Esophagus squamous epithelium (tissue), 5 donors: ENCODE results near the gene DUSP23. TPM values are rescaled to one million over a fixed set of nuclear protein-coding genes. Genes with fewer than 3 reads are reported as not detected.

Experiments used
- DNase-seq: peaks from one replicate; lab custom pipeline; 2025; lab: John Stamatoyannopoulos, UW
- H3K27ac ChIP-seq, 4 donors: fragments of 200-600 bp; sonication (generic); one replicate each; pipeline ENCODE4 v1.5.1; 2016 to 2019; ENCODE audit warnings: mild to moderate bottlenecking in 1 of 4
- H3K27me3 ChIP-seq, 4 donors: fragments of 200-600 bp; sonication (generic); 1 replicate in 3 of 4; 2 replicates in 1 of 4; pipeline versions ENCODE4 v1.5.1 to v1.6.0; 2017 to 2021; ENCODE audit warnings: antibody characterized with exemption in 1 of 4
- H3K36me3 ChIP-seq, 3 donors: fragments of 200-600 bp; sonication (generic); one replicate each; pipeline ENCODE4 v1.5.1; 2016 to 2019
- H3K4me1 ChIP-seq, 3 donors: fragments of 200-600 bp; sonication (generic); one replicate each; pipeline ENCODE4 v1.5.1; 2017 to 2019
- H3K4me3 ChIP-seq, 4 donors: fragments of 200-600 bp; sonication (generic); 1 replicate in 3 of 4; 2 replicates in 1 of 4; pipeline ENCODE4 v1.5.1; 2016 to 2019; ENCODE audit warnings: mild to moderate bottlenecking in 2 of 4, moderate library complexity in 1 of 4
- H3K9me3 ChIP-seq, 3 donors: fragments of 200-600 bp; sonication (generic); one replicate each; pipeline ENCODE4 v1.5.1; 2016 to 2019
- CTCF ChIP-seq, 6 experiments: fragments of 450-650 bp in 4 of 6; fragments of 200-600 bp in 2 of 6; sonication (generic) in 2 of 6; IDR thresholded peaks; one replicate each; pipeline ENCODE4 v1.5.1; 2016 to 2019; ENCODE audit warnings: antibody characterized with exemption in 6 of 6, mild to moderate bottlenecking in 4 of 6, moderate library complexity in 4 of 6
- POLR2A ChIP-seq, 4 donors: fragments of 450-650 bp; IDR thresholded peaks; one replicate each; pipeline ENCODE4 v1.6.1; 2017; ENCODE audit warnings: antibody characterized with exemption in 4 of 4, mild to moderate bottlenecking in 4 of 4, moderate library complexity in 3 of 4
- WGBS, 2 donors: methylation state at CpG; one replicate each; pipeline ENCODE4 v1.1.5; 2018; 5-methylcytosine and 5-hydroxymethylcytosine counted together
- intact Hi-C: fragments of 100-400 bp; cut with DNase I; formaldehyde crosslinking; loops from one replicate; pipeline ENCODE4 v1.15.0; 2022
- total RNA-seq, 4 donors: library from RNA; depleted of rRNA; stranded (reverse); fragments of >200 nt; gene quantifications; one replicate each; pipeline ENCODE4 v1.1.0, GENCODE V29; 2016
- donor health status: DM: yes; HTN: yes; CAD: no.

Gene DUSP23
- total RNA-seq, 4 donors from 2014 or later, result 65.2 to 103 (median 91.3) TPM

GRCh38 chr1:159753386-159753785, 27.4 kb upstream of the DUSP23 start:
- peak overlapping the region in 2 of 4 donors; percentile 7 to 65 for H3K27ac ChIP-seq
- H3K27me3 ChIP-seq, result no peaks in the 10 kb centered on the region
- 57 to 78% methylated on average over 4 of the region's 4 CpGs for WGBS, 2 donors
- H3K4me3 ChIP-seq, result no peak overlapping the region
- H3K36me3 ChIP-seq, result no peaks in the 10 kb centered on the region
- TF ChIP-seq CTCF (IDR thresholded peaks at IDR 0.05), result no peak
- TF ChIP-seq POLR2A (IDR thresholded peaks at IDR 0.05), result no peak
- no peaks in the 10 kb centered on the region for H3K9me3 ChIP-seq
- DNase-seq, result no peak
- intact Hi-C loops, result no loop called here
- peaks cover 0 to 17% (median 9%) of the 10 kb centered on the region in 3 donors for H3K4me1 ChIP-seq

- DNase-seq, result no peak
- 82 to 90% methylated on average over 3 of the region's 3 CpGs for WGBS, 2 donors
These were observed 25.2 kb upstream of the DUSP23 start for GRCh38 chr1:159755451-159756007.

DNA sequence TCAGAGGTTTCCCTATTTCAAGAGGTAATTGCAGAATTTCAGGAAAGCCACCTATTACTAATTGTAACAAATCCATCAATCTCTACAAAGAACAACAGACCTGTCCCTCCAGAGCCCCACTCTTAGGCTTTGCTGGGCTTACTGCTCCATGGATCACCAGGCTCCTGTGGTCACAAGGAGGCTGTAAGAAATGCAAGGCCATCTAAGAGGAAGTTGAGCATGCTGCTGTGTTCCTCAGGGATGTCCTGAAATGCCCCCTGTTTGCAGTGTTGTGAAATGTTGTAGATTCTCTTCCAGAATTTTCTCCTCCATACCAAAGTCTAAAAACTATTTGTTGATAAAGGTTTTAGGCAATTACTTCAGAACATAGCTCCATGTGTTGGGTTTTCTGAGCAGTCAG, 24.4 kb upstream of the DUSP23 start:
- H3K27me3 ChIP-seq, result no peaks in the 10 kb centered on the region
- H3K36me3 ChIP-seq, result no peaks in the 10 kb centered on the region
- intact Hi-C loops, result no loop called here
- peaks cover 0 to 16% (median 9%) of the 10 kb centered on the region in 3 donors for H3K4me1 ChIP-seq
- no peak overlapping the region for H3K4me3 ChIP-seq
- no peak for TF ChIP-seq CTCF (IDR thresholded peaks at IDR 0.05)
- H3K9me3 ChIP-seq, result no peaks in the 10 kb centered on the region
- DNase-seq, result no peak
- no peak overlapping the region for H3K27ac ChIP-seq

More at GRCh38 chr1:159755451-159756007, 25.2 kb upstream of the DUSP23 start:
- Histone ChIP-seq H3K36me3 (no peaks in the 10 kb centered on the region), H3K4me1 (peaks cover 0 to 17% (median 9%) of the 10 kb centered on the region in 3 donors), H3K4me3 (no peak overlapping the region), H3K27ac (no peak overlapping the region), H3K9me3 (no peaks in the 10 kb centered on the region), H3K27me3 (no peaks in the 10 kb centered on the region)
- intact Hi-C loops, result no loop called here
- TF ChIP-seq POLR2A (IDR thresholded peaks at IDR 0.05) (no peak), CTCF (IDR thresholded peaks at IDR 0.05) (no peak)

DNA sequence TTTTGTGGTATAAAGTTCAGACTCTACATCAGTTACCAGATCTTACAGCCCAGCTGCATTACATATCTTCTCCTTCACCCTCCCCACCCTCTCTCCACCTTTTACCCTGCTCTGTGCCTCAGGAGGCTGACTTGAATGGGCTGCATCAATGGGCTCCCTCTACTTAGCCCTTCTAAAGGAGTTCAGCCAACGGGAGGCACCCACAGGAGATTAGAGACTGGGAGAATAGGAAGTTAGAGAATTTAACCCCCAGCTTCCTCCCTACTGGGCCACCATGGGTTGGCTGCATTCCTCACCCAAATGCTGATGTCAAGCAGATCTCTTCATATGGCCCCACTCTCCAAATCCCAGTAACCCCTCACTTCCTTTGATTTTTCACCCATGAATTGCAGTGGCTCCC, 17.1 kb upstream of the DUSP23 start:
- WGBS, 2 donors, result 0 to 15% methylated on average over 1 of the region's 1 CpG

GRCh38 chr1:159765806-159766205, 15.0 kb upstream of the DUSP23 start:
- intact Hi-C loops, result no loop called here
- Histone ChIP-seq H3K36me3 (no peaks in the 10 kb centered on the region), H3K27ac (no peak overlapping the region), H3K9me3 (no peaks in the 10 kb centered on the region), H3K4me3 (no peak overlapping the region), H3K27me3 (peaks cover 0 to 8% (median 0%) of the 10 kb centered on the region in 4 donors), H3K4me1 (no peaks in the 10 kb centered on the region)
- DNase-seq, result no peak
- 71 to 74% methylated on average over 3 of the region's 3 CpGs for WGBS, 2 donors
- no peak for TF ChIP-seq CTCF (IDR thresholded peaks at IDR 0.05)
- no peak for TF ChIP-seq POLR2A (IDR thresholded peaks at IDR 0.05)

More for the DNA sequence above, 17.1 kb upstream of the DUSP23 start:
- intact Hi-C loops, result no loop called here
- Histone ChIP-seq H3K36me3 (no peaks in the 10 kb centered on the region), H3K9me3 (no peaks in the 10 kb centered on the region), H3K27ac (no peak overlapping the region), H3K27me3 (peaks cover 0 to 8% (median 0%) of the 10 kb centered on the region in 4 donors), H3K4me1 (no peaks in the 10 kb centered on the region), H3K4me3 (no peak overlapping the region)
- no peak for TF ChIP-seq CTCF (IDR thresholded peaks at IDR 0.05)
- TF ChIP-seq POLR2A (IDR thresholded peaks at IDR 0.05), result no peak
- DNase-seq, result no peak
